OCI-LY1 (cell line): ENCODE measurements around the gene RNU7-1.

Source experiments
- H2AFZ ChIP-seq: fragments of 200-600 bp; sonication (generic), shearing (Covaris generic); 2 replicates; pipeline ENCODE4 v1.6.0; 2014; ENCODE audit warnings: antibody characterized with exemption, mild to moderate bottlenecking, low read length
- H3F3A ChIP-seq: fragments of 200-600 bp; sonication (generic), shearing (Covaris generic); 2 replicates; pipeline ENCODE4 v1.6.0; 2014; ENCODE audit warnings: mild to moderate bottlenecking, antibody characterized with exemption, low read length, moderate library complexity; ENCODE audit not compliant: insufficient read depth
- H3K27ac ChIP-seq: fragments of 200-600 bp; sonication (generic); 2 replicates; pipeline ENCODE4 v1.5.1; 2014; ENCODE audit warnings: low read length, mixed run types, mild to moderate bottlenecking, low read depth; ENCODE audit not compliant: poor library complexity, severe bottlenecking
- H3K27me3 ChIP-seq: fragments of 200-600 bp; sonication (generic); 2 replicates; pipeline ENCODE4 v1.6.0; 2014; ENCODE audit warnings: antibody characterized with exemption, mild to moderate bottlenecking, low read length, moderate library complexity; ENCODE audit not compliant: insufficient read depth
- H3K36me3 ChIP-seq: fragments of 200-600 bp; sonication (generic); 2 replicates; pipeline ENCODE4 v1.6.1; 2014; ENCODE audit warnings: mild to moderate bottlenecking, antibody characterized with exemption, low read length, moderate library complexity, mixed read lengths; ENCODE audit not compliant: insufficient read depth
- H3K4me1 ChIP-seq: fragments of 200-600 bp; sonication (generic); 2 replicates; pipeline ENCODE4 v1.5.1; 2014; ENCODE audit warnings: mild to moderate bottlenecking, low read length, moderate library complexity; ENCODE audit not compliant: insufficient read depth, severe bottlenecking
- H3K4me2 ChIP-seq: fragments of 200-600 bp; sonication (generic), shearing (Covaris generic); 2 replicates; pipeline ENCODE4 v1.6.1; 2014; ENCODE audit warnings: low read length
- H3K4me3 ChIP-seq: fragments of 200-600 bp; sonication (generic); 2 replicates; pipeline ENCODE4 v1.5.1; 2014; ENCODE audit warnings: low read length, low read depth, mild to moderate bottlenecking, mixed read lengths; ENCODE audit not compliant: poor library complexity, severe bottlenecking
- H3K79me2 ChIP-seq: fragments of 200-600 bp; shearing (Covaris generic); 2 replicates; pipeline ENCODE4 v1.6.1; 2016; ENCODE audit warnings: mixed run types, low read length, mixed read lengths; ENCODE audit not compliant: insufficient read depth
- H3K9ac ChIP-seq: fragments of 200-600 bp; sonication (generic), shearing (Covaris generic); 2 replicates; pipeline ENCODE4 v1.6.1; 2014; ENCODE audit warnings: mild to moderate bottlenecking, low read length, mixed read lengths
- H3K9me2 ChIP-seq: fragments of 200-600 bp; sonication (generic), shearing (Covaris generic); 2 replicates; pipeline ENCODE4 v1.6.1; 2014; ENCODE audit warnings: low read depth, mild to moderate bottlenecking, low read length, mixed read lengths
- H3K9me3 ChIP-seq: fragments of 200-600 bp; shearing (Covaris generic); 2 replicates; pipeline ENCODE4 v1.6.1; 2014; ENCODE audit warnings: low read length, mixed read lengths
- H4K20me1 ChIP-seq: fragments of 200-600 bp; sonication (generic), shearing (Covaris generic); 2 replicates; pipeline ENCODE4 v1.6.0; 2016; ENCODE audit warnings: mild to moderate bottlenecking, low read length; ENCODE audit not compliant: insufficient read depth
- EZH2 ChIP-seq: fragments of 200-600 bp; sonication (generic), shearing (Covaris generic); IDR thresholded peaks from 2 replicates; pipeline ENCODE4 v1.8.0; 2017; ENCODE audit warnings: borderline replicate concordance, mixed run types, mild to moderate bottlenecking, antibody characterized with exemption, low read length, moderate library complexity, mixed read lengths
- TF ChIP-seq, protein P1 (sequence below): fragments of 200-600 bp; sonication (generic), shearing (Covaris generic); IDR thresholded peaks from 2 replicates; pipeline ENCODE4 v1.5.1; 2017; ENCODE audit warnings: mild to moderate bottlenecking, antibody characterized with exemption, low read length, moderate library complexity, mixed read lengths

RNU7-1 gene

DNA sequence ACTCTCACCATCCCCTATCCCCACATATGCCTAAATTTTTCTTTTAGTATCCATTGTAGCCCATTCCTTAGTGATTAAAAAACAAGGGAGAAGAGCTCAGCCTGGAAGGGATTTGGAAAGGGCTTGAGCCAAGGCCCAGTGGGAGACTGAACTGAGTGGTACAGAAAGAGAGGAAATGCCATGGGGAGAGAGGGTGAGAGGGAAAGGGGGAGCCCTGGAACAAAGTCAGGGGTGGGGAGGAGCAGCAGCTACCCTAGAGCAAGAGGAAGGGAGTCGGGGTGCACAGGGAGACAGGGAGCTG, 18.4 kb upstream of the RNU7-1 start:
- no peaks in the 10 kb centered on the region for H3K9me2 ChIP-seq
- H3K9me3 ChIP-seq = no peaks in the 10 kb centered on the region
- TF ChIP-seq, protein P1, sequence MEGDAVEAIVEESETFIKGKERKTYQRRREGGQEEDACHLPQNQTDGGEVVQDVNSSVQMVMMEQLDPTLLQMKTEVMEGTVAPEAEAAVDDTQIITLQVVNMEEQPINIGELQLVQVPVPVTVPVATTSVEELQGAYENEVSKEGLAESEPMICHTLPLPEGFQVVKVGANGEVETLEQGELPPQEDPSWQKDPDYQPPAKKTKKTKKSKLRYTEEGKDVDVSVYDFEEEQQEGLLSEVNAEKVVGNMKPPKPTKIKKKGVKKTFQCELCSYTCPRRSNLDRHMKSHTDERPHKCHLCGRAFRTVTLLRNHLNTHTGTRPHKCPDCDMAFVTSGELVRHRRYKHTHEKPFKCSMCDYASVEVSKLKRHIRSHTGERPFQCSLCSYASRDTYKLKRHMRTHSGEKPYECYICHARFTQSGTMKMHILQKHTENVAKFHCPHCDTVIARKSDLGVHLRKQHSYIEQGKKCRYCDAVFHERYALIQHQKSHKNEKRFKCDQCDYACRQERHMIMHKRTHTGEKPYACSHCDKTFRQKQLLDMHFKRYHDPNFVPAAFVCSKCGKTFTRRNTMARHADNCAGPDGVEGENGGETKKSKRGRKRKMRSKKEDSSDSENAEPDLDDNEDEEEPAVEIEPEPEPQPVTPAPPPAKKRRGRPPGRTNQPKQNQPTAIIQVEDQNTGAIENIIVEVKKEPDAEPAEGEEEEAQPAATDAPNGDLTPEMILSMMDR = no peak
- TF ChIP-seq EZH2 = no peak
- no peaks in the 10 kb centered on the region for H3K36me3 ChIP-seq
- H3K4me3 ChIP-seq = no peak overlapping the region
- H2AFZ ChIP-seq = no peak overlapping the region
- no peaks in the 10 kb centered on the region for H3F3A ChIP-seq
- no peak overlapping the region for H3K9ac ChIP-seq
- peaks cover 15% of the 10 kb centered on the region for H3K4me1 ChIP-seq
- H3K27ac ChIP-seq = no peak overlapping the region
- H3K27me3 ChIP-seq = peaks cover 15% of the 10 kb centered on the region; the same call in 1 of the 2 replicates
- H4K20me1 ChIP-seq = no peaks in the 10 kb centered on the region
- no peaks in the 10 kb centered on the region for H3K79me2 ChIP-seq
- no peak overlapping the region for H3K4me2 ChIP-seq

DNA sequence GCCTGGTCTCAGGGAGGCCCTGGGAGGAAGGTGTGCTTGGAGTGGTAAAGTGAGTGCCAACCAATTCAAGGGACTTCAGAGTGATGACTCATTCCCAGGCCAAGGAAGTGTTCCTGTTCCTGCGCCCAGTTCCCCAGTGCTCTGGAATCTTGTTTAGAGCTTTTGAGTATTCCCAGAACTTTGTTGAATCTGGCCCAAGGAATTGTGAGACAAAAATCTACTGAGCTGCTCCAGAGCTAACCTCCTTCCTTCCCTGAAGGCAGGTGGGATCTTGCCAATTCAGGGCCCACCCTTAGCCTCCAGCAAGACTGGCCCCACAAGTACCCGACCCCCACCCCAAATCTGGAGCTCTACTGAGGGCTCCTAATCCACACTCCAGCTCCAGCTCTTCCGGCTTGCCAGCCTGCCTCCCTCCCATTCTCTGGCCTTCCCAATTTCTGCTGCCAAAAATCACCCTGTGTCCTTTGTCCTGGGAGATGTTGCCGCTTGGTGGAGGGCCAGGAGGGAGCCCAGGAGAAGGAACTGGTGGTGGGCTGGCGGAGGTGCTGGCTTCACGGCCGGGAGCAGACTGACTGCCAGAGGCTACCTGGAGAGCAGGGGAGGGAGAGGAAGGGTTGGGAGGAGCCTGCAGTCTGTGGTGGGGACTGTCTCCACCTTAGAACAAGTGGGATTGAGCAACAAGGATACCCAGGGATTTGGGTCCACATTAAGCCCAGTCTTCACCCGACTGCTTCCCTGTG, 17.9 kb upstream of the RNU7-1 start:
- H3K9ac ChIP-seq = no peak overlapping the region
- no peaks in the 10 kb centered on the region for H3K9me3 ChIP-seq
- H3K9me2 ChIP-seq = no peaks in the 10 kb centered on the region
- TF ChIP-seq, protein P1 = no peak
- TF ChIP-seq EZH2 = no peak
- H3K4me2 ChIP-seq = no peak overlapping the region
- H3K4me3 ChIP-seq = no peak overlapping the region
- H4K20me1 ChIP-seq = no peaks in the 10 kb centered on the region
- no peaks in the 10 kb centered on the region for H3K36me3 ChIP-seq
- H3K4me1 ChIP-seq = peaks cover 15% of the 10 kb centered on the region
- no peaks in the 10 kb centered on the region for H3K79me2 ChIP-seq
- peaks cover 15% of the 10 kb centered on the region; the same call in 1 of the 2 replicates for H3K27me3 ChIP-seq
- H2AFZ ChIP-seq = no peak overlapping the region
- no peaks in the 10 kb centered on the region for H3F3A ChIP-seq
- H3K27ac ChIP-seq = no peak overlapping the region

DNA sequence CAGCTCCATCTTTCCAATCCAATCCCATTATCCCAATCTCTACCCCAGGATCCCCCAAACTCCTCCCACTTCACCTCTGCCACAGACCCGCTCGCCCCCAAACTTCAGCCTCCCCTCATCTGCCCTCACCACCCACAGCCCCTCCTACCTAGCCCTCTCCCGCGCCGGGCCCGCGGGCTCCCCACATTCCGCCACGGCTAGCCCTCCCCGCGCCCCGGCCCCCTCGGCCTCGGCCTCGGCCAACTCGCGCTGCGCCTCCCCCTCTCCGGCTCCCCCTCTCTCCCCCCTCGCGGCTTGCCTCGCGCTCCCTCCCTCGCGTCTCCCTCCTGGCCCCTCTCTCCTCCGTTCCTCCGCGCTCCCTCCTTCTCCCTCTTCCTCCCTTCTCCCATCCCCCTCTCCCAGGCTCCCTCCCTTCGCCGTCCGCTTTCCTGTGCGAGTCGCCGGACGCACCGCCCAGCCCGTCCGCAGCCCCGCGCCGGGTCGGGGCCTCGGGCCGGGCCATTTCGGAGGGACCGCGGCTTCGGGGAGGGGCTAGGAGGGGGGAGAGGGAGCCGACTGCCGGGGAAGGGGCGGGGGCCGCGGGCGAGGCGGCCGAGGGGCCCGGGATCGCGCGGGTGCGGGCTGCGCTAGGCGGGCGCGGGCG, 16.1 kb upstream of the RNU7-1 start, which contains the start of gene ATN1:
Gene ATN1 (plus strand): TSS at position 581 of the 643 bp plus-strand sequence. CDS start 6,043 bp downstream, outside the sequence.
- Histone ChIP-seq H2AFZ (no peak within 1 kb of the TSS), H3K9ac (peak within 1 kb of the TSS; percentile 32; the same call in 1 of the 2 replicates), H3F3A (no peaks in the 10 kb centered on the region), H3K4me3 (peak within 1 kb of the TSS; percentile 56), H3K36me3 (no peaks in the 10 kb centered on the region), H3K9me3 (no peaks in the 10 kb centered on the region), H3K27me3 (peaks cover 15% of the 10 kb centered on the region; the same call in 1 of the 2 replicates), H3K27ac (no peak within 1 kb of the TSS), H3K9me2 (no peaks in the 10 kb centered on the region), H3K4me2 (peak within 1 kb of the TSS; percentile 75), H3K79me2 (no peaks in the 10 kb centered on the region), H3K4me1 (peaks cover 9% of the 10 kb centered on the region), H4K20me1 (no peaks in the 10 kb centered on the region)
- TF ChIP-seq, protein P1 = no peak
- TF ChIP-seq EZH2 = no peak
